ENCODE measurements around the gene UROS.

DNA sequence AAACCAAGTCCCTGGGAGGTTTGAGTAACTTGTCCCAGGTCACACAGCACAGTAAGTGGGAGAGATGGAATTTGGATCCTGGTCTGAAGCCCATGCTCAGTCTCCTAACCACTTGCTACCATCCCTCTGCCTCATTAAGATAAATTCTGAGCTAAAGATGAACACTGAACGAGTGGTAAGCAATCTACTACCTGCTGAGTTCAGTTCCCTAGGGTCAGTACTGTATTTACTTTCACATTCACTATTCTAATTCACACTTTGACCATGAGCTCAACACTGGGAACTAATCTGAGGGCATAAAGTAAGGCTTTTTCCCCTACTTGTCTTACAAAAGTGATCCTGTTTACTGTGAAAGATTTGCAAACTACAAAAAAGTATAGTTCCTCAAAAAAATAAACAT is 2.4 kb downstream of the UROS start:
- TF ChIP-seq EZH2phosphoT487 (IDR thresholded peaks at IDR 0.05; ENCODE audit: insufficient read depth, low read depth) (no peak), EZH2 (IDR thresholded peaks at IDR 0.05; ENCODE audit: insufficient read depth, poor library complexity, severe bottlenecking) (no peak)
